Measurements from ENCODE around the gene SPART.
"Not testable (repeated sequence)": the region's sequence is repeated elsewhere in the genome, so short reads cannot be mapped to it uniquely, and the experiment has no call there.

Gene SPART

GRCh38 chr13:36354842-36355623 is 8.8 kb upstream of the SPART start:
- no peak for DNase-seq

DNA sequence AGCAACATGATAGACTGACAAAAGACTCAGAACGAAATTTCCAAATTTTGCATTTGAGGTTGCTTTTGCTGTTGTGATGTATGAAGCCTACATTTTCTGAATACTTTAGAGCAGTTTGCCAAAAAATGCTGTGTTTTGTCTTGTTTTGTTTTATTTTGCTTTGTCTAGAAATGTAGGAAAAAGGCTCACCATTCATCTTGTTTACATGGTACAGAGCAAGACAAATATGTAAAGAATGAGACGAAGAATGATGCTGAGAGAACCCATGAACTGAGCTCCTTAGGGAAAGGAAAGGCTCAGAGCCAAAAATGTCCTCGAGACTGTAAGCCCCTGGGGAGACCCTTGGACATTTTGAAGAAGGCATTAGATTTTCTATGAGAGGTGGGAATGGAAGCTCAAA is 6.8 kb upstream of the SPART start:
- DNase-seq: no peak

GRCh38 chr13:36352350-36352749 is 6.2 kb upstream of the SPART start:
- DNase-seq: no peak

GRCh38 chr13:36347531-36348210 is 1.5 kb upstream of the SPART start:
- DNase-seq: peak; percentile 17 to 61 (median 49)

GRCh38 chr13:36345438-36346221 is 564 bp downstream of the SPART start:
- DNase-seq: peak; percentile 83 to 92 (median 89)

DNA sequence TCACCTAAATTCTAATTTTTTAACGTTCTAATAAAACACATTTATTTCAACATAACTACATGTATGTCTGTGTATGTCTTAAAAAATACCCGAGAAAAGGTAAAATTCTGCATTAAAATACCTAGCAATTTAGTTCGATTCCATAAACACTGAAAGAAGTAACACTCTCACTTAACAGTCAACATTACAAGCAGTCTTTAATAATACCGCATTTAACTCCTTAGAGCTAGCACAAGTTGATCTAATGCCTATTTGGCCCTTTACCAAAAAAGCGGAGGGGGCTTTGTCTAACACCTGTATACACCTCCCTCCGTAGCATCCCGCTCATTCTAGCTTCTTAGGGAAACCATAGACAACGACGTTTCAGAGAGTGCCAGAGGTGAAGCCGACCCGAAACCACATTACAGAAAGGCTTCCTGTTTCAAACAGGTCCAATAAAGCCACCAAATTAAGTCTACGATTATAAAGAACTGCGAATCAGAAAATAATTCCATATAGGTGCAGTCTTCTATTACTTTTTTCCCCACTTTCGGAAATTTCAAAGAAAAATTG is 1.2 kb downstream of the SPART start:
- peak in 2 of 4 experiments; percentile 16 to 24 for DNase-seq

DNA sequence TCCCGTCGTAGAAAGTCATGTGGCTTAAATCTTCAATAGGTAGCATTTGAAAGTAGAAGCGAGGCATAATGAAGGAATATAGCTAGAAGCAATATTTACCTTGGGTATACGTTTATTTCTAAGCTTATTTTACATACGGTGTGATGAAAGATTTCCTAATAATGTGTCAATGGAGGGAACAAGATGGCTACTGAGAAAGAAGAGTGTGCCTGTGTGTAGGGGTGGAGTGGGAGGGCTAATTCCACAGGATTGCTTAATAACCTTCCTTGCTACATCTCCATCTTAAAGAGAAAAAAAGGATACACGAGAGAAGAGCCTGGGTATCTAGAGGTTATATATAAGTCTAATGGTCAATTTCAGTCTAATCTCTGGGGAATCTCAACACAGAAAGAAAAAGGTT is 2.0 kb downstream of the SPART start:
- DNase-seq: peak; percentile 50 to 76 (median 66)

GRCh38 chr13:36343766-36344165 is 2.4 kb downstream of the SPART start:
- DNase-seq: no peak

- no peak for DNase-seq
Observed at GRCh38 chr13:36342715-36343114, 3.5 kb downstream of the SPART start.

GRCh38 chr13:36341718-36342117 is 4.5 kb downstream of the SPART start:
- no peak for DNase-seq

- DNase-seq: no peak
Observed at GRCh38 chr13:36339600-36340155, 6.5 kb downstream of the SPART start.

DNA sequence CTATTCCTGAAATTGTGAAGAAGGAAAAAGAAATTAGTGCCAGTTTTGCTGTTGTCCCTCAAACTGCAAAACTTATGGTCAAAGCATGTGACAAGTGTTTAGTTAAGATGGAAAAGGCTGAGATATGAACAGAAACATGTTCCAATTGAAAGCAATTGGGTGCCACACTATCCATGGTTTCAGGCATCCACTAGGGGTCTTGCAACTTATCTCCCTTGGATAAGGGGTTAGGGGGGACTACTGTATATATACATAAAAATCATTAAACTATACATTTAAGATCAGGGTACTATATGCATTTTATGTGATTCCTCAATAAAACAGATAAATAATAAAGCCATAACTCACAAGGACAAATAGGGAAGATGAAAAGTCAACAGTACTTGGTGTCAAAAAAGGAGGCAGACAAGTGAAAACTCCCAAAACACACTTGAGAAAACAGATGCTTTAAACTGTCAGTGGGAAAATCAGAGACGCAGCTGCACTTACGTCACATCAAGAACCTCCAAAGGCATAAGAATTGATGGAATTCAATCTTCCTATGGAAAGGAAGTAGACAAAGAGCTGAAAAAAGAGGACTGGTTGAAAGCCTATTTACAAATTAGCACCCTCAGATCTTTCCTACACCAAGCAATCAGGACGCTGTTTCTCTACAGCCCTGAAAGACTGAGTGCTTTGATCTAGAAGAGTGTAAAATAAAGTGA is 8.1 kb downstream of the SPART start:
- no peak for DNase-seq

- peak in 2 of 4 experiments; percentile 43 to 47 for DNase-seq
Observed at GRCh38 chr13:36332986-36333385, 13.2 kb downstream of the SPART start.

DNA sequence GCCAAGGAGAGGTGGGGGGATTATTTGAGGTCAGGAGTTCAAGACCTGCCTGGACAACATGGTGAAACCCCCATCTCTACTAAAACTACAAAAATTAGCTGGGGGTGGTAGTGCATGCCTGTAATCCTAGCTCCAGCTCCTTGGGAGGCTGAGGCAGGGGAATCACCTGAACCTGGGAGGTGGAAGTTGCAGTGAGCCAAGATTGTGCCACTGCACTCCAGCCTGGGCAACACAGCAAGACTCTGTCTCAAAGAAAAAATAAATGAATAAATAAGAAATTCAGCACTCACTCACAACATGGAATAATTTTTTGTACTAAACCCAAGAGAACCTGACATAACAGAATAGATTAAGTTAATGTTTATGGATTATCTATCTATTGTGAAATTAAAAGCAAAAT is 13.9 kb downstream of the SPART start:
- DNase-seq: not testable (repeated sequence)

GRCh38 chr13:36331280-36331679 is 14.9 kb downstream of the SPART start:
- no peak for DNase-seq

DNA sequence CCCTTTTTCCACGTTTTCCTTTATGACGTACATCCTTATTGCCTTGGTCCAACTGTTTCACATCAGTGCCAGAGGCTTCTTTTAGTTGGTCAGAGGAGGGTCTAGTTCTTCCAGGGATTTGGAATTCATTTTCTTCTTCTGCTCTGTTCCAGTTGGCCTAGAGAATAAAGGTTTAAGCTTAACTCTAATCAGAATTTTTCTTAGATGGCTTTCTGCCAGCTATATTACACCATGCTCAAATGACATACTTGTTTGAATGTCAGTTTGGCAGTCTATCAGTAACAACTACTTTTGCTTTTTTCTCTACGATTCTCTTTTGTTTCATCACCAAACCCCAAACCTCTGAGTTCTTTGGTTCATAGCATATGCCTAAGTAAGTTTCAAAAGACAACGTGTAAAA is 16.8 kb downstream of the SPART start:
- no peak for DNase-seq

DNA sequence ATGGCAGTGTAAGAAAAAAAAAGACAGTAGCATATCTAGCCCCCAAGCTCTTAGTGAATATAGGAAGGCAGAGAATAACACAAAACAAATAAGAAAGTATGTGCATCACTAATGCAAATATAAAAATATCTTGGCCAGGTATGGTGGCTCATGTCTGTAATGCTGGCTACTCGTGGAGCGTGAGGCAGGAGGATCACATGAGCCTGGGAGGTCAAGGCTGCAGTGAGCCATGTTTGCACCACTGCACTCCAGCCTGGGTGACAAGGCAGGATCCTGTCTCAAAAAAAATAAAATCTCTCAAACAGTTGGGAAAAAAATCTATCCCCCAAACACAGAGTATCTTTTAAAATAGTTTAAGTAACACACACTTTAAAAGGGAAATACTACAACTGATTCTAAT is 17.4 kb downstream of the SPART start:
- no peak for DNase-seq

GRCh38 chr13:36325912-36326311 is 20.3 kb downstream of the SPART start:
- DNase-seq: no peak

- DNase-seq: not testable (repeated sequence)
Observed at GRCh38 chr13:36324881-36325280, 21.3 kb downstream of the SPART start.

- DNase-seq: no peak
Observed at GRCh38 chr13:36323951-36324566, 22.1 kb downstream of the SPART start.

- DNase-seq: no peak
Observed at GRCh38 chr13:36323408-36323807, 22.8 kb downstream of the SPART start.

DNA sequence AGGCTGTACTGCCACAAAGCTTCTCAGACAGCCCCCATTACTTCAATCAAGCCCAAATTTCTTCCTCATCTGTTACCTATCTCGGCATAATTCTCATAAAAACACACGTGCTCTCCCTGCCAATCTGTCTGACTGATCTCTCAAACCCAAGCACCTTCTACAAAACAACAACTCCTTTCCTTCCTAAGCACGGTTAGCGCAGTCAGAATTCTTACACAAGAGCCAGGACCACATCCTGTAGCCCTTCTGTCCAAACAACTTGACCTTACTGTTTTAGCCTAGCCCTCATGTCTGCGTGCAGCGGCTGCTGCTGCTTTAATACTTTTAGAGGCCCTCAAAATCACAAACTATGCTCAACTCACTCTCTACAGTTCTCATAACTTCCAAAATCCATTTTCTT is 26.4 kb downstream of the SPART start:
- DNase-seq: not testable (repeated sequence)
